OCI-LY1 (cell line): ENCODE results near the gene AIP.

Source experiments
- EZH2 ChIP-seq: fragments of 200-600 bp; sonication (generic), shearing (Covaris generic); IDR thresholded peaks from 2 replicates; pipeline ENCODE4 v1.8.0; 2017; ENCODE audit warnings: borderline replicate concordance, mixed run types, mild to moderate bottlenecking, antibody characterized with exemption, low read length, moderate library complexity, mixed read lengths
- TF ChIP-seq, protein P1 (sequence below): fragments of 200-600 bp; sonication (generic), shearing (Covaris generic); IDR thresholded peaks from 2 replicates; pipeline ENCODE4 v1.5.1; 2017; ENCODE audit warnings: mild to moderate bottlenecking, antibody characterized with exemption, low read length, moderate library complexity, mixed read lengths

DNA sequence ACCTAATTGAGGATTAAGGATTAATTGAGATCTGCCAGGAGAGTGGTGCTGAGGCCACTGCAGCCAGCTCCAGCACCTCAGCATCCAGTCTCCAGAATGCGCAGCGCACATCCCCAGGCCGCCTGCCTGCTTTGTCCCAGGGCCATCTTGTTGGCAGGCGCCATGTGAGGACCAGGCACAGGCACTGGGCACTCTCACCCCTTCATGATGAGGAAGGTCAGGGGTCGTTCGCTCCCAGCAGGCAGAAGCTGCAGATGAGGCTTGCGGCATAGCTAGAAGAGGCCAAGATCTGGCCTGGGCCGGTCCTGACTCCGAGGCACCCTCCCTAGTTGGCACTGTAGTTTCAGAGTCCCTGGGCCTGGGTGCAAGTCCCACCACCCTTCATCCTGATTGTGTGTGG lies 34.0 kb downstream of the AIP start:
- TF ChIP-seq, protein P1, sequence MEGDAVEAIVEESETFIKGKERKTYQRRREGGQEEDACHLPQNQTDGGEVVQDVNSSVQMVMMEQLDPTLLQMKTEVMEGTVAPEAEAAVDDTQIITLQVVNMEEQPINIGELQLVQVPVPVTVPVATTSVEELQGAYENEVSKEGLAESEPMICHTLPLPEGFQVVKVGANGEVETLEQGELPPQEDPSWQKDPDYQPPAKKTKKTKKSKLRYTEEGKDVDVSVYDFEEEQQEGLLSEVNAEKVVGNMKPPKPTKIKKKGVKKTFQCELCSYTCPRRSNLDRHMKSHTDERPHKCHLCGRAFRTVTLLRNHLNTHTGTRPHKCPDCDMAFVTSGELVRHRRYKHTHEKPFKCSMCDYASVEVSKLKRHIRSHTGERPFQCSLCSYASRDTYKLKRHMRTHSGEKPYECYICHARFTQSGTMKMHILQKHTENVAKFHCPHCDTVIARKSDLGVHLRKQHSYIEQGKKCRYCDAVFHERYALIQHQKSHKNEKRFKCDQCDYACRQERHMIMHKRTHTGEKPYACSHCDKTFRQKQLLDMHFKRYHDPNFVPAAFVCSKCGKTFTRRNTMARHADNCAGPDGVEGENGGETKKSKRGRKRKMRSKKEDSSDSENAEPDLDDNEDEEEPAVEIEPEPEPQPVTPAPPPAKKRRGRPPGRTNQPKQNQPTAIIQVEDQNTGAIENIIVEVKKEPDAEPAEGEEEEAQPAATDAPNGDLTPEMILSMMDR: no peak
- no peak for TF ChIP-seq EZH2
